ENCODE data around the gene GJA8.
"Not testable (repeated sequence)": the region's sequence is repeated elsewhere in the genome, so short reads cannot be mapped to it uniquely, and the experiment has no call there.

Gene GJA8

DNA sequence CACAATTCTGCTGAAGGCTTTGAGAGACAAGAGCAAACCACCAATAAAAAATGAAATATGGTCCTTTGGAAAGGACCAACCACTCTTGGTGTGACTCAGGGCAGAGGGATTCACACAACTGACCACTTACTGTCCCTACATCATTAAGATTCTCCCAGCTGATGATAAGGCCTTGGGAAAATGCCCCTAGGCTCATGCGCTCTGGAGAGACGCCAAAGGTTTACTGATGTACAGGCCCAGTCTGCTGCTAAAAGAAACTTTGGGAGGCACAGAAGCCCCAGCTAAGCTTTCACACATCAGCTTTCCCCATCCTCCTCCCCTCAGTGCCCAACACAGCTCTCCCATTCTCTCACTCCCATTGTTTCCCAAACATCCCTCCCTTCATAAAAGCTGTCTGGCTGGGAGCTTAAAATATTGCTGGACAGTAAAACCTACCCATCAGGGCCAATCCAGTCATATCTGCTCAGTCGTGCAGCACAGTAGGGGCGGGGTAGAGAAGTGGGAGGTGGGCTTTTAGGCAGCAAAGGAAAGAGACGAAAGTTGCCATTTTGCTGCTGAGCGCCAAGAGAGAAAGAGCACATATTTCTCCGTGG, at the start of gene GJA8:
TSS of gene GJA8 (plus strand) at position 543 of the 593 bp plus-strand sequence. CDS start 5,161 bp downstream, outside the sequence.
- DNase-seq = no peak

DNA sequence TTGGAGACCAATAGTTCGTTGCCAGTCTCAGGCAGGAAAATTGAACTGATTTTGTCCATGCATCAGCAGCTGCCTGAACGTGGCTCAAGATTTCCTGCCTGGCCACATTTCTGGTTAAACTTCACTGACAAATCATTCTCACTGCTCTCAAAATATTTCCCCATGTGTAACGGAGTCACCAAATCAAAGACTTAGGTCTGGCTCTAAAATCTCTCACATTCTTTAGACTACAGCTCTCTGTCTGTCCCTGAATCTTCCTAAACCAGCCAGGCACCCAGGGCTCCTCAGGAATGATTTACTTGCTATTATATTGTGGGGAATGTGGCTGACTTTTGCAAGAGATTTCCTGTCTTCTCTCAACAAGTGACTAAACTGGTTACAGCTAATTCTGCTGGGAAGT, 49.2 kb upstream of the GJA8 start:
- DNase-seq = no peak

DNA sequence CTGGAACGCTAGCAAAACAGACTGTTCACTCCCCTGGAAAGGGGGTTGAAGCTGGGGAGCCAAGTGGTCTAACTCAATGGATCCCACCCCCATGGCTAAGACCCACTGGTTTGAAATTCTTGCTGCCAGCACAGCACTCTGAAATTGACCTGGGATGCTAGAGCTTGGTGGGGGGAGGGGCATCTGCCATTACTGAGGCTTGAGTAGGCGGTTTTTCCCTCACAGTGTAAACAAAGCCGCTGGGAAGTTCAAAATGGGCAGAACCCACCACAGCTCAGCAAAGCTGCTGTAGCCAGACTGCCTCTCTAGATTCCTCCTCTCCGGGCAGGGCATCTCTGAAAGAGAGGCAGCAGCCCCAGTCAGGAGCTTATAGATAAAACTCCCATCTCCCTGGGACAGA, 47.6 kb upstream of the GJA8 start:
- not testable (repeated sequence) for DNase-seq

- DNase-seq = not testable (repeated sequence)
These were observed 46.6 kb upstream of the GJA8 start for GRCh38 chr1:147855996-147856395.

DNA sequence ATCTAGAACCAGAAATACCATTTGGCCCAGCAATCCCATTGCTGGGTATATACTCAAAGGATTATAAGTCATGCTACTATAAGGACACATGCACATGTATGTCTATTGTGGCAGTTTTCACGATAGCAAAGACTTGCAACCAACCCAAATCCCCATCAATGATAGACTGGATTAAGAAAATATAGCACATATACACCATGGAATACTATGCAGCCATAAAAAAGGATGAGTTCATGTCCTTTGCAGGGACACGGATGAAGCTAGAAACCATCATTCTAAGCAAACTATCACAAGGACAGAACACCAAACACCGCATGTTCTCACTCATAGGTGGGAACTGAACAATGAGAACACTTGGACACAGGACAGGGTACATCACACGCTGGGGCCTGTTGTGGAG, 35.4 kb upstream of the GJA8 start:
- DNase-seq = not testable (repeated sequence)

DNA sequence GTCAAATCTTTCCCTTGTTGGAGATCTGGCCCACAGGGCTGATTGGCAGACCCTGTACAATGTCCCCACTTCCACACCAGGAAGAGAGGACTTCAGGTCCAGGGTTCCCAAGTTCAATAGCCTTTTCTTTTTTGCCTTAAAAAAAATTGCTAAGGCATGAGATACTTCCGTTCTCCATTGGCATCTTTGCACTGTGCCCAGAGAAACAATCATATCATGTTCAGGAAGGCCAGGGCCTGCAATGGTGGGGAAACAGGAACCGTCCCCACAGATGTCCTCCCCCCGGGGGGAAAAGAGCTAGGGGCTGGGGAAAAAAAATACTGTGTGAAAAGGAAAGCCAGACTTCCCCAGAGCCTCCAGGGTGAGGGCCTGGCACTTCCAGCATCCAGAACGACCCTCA, 24.6 kb upstream of the GJA8 start:
- no peak for DNase-seq

DNA sequence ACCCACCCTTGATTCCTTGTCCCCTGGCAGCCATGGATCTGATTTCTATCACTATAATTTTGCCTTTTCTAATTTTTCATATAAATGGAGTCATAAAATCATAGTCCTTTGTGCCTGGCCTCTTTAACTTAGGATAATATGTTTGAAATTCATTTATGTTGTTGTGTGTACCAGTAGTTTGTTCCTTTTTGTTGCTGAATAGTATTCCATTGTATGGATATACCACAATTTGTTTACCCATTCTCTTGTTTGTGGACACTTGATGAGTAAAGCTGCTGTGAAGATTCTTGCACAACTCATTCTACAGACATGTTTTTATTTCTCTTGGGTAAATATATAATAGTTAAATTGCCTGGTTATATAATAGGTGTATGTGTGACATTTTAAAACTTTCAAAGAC, 22.7 kb upstream of the GJA8 start:
- no peak for DNase-seq

DNA sequence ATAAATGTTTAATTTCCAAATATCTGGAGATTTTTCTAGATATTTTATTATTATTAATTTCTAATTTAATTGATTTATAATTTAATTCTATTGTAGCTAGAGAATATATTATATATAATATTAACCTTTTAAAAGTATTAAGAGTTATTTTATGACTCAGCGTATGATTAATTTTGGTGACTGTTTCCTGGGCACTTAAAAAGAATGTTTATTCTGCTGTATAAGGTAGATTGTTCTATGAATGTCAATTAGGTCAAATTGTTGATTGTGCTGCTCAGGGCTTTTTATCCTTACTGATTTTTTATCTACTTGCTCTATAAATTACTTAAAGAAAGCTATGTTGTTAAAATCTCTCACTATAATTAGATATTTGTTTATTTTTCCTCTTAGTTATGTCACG, 20.1 kb upstream of the GJA8 start:
- DNase-seq = no peak

DNA sequence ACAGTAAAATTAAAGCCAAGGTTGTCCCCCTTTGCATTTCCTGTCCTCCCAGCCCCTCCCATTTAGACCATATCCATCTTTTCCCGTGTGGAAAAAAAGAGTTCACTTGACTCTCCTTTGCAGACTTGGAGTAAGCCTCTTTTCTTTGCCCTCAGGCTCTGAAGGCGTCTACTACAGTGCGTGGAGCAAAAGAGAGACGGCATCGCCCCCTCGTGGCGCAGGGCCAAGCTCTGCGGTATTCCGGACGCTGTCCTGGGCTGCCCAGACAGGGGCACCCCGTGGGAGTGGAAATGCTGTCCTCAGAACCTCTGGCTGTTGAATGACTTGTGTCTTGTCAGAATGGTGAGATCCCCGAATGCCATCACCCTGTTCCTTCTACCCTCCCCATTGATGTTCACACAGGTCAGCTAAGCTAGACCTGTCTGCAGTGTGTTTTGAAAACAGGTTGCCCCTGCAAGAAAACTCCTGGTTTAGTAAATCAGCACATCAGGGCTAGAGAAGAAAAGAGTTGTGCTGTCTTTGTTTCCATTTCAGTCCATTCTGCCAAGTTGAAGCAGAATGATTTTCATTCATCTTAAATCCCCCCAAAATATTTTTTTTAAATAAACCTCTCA, 12.3 kb upstream of the GJA8 start:
- DNase-seq = peak; percentile 17

DNA sequence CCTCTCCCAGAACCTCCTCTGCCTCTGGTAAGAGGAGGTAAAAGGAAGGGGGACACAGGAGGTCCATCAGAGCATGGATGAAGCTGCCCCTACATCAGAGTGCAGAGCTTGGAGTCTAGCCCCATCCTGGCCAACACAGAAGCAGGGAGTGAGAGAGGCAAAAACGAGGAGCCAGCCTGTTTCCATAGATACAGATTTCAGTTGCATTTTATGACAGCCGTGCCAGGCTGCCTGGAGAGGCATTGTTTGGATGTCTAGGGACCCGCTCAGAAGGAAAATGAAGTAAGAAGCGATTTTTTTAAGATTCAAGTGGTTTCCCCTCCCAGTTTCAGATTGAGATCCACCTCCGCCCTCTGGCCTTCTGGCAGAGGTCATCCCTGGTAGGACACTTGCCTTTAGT, 11.5 kb upstream of the GJA8 start:
- no peak for DNase-seq

DNA sequence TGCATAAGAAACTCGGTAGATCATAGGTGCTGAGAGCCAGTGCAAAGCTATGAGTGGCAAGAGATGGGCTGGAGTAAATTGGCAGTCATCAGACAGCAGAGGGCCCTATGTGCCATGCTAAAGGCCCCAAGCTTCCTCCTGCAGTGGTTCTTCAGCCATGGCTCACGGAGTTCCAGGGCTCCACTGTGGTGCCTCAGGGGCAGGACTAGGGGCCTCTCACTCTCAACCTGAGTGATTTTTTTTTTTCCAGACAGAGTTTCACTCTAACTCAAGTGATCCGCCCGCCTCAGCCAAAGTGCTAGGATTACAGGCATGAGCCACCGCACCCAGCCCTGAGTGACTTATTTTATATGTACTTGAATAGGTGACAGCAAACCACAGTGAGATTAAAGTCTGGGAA, 10.4 kb upstream of the GJA8 start:
- DNase-seq = no peak

DNA sequence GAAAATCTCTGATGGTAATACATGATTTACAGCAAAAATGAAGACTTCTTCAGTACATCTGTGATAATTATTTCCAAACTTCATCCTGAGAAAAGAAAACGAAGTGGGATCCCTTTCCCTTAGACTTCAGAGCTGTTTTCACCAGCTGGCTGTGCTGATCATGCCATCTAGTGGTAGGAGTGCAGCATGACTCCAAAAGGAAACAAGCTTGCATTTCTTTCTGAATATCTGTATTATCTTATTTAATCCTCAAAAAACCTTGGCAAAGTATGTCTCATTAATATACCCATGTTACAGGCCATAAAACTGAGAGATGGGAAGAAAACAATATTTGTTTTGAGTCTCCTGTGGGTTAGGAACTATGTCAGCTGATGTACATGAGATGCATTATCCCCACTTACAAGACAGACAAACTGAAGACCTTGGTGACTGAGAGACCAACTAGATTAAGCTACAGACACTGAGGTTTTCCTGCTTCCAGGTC, 9.8 kb upstream of the GJA8 start:
- peak; percentile 21 for DNase-seq

GRCh38 chr1:147895123-147895522, 7.5 kb upstream of the GJA8 start:
- no peak for DNase-seq

DNA sequence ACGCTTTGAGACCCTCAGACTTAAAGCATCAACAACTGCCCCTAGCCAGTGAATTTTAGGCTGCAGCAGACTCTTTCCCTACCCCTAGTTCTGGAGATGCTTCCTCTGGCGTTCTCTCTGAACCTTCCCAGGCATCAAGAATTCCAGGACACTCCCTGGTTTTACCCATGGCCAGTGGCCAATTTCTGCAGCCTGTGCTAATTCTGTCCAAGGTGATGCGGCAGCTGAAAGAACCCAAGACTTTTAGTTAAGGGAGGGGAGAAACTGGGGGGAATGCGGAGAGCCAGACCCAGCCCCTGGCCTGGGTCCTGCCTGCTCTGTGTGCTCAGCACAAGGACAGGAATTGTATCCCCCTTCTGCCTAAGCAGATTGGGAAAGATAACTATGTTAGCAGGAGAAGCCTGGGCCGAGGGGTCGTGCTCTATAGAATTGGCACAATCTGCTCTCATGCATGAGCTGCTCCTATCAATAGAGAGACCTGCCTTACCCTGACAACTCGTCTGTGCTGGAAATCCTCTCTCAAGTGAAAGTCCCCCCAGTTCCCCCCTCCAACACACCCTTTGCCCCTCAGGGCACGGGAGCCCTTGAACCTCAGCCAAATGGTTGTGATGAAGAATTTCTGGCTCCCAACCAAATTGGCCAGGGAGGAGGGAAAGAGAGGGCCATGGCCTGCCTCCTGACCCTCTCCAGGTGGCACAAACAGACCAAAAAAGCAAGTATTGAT, 5.4 kb upstream of the GJA8 start:
- DNase-seq = no peak

DNA sequence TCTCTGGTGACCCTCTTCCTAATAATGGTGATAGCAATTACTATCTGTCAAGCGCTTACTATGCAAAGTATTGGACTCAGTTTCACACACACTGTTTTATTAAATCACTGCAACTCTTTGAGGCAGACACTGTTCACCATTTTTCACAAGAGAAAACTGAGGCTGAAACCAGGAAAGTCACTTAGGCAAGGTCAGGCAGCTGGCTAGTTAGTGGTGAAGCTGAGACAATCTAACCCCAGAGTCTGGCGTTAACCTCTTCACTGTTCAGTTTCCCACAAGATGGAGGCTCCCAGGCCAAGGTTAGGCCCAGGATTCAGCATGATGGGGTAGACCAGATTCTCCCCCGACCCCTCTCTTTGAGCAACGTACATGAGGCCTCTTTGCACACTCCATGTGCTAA, 4.8 kb upstream of the GJA8 start:
- DNase-seq = no peak

- no peak for DNase-seq
These were observed 2.1 kb downstream of the GJA8 start for GRCh38 chr1:147904726-147905125.

GRCh38 chr1:147907786-147908509, 5.4 kb downstream of the GJA8 start:
- no peak for DNase-seq

- DNase-seq = no peak
These were observed 10.0 kb downstream of the GJA8 start for GRCh38 chr1:147912553-147912952.

- no peak for DNase-seq
These were observed 10.9 kb downstream of the GJA8 start for GRCh38 chr1:147913362-147913942.

GRCh38 chr1:147919896-147920295, 17.3 kb downstream of the GJA8 start:
- DNase-seq = no peak

GRCh38 chr1:147924813-147925212, 22.2 kb downstream of the GJA8 start:
- DNase-seq = no peak

DNA sequence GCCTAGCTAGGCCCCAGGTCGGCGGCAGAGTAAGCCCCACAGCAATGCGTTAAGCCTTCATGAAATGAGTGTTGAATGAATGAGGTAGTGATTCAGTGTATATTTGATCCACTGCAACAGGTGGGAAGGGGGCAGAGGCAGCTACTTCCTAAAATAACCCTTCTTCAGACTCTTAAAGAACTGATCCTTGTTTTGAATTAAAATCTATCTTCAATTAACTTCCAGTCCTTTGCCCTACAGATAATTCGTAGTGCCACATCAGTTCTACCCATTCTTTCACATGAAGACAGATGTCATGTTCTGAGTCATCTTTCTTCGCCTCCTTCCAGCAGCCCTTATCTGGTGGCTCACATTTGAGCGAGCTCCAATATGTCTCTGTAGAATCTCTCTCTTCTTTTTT, 24.6 kb downstream of the GJA8 start:
- not testable (repeated sequence) for DNase-seq

DNA sequence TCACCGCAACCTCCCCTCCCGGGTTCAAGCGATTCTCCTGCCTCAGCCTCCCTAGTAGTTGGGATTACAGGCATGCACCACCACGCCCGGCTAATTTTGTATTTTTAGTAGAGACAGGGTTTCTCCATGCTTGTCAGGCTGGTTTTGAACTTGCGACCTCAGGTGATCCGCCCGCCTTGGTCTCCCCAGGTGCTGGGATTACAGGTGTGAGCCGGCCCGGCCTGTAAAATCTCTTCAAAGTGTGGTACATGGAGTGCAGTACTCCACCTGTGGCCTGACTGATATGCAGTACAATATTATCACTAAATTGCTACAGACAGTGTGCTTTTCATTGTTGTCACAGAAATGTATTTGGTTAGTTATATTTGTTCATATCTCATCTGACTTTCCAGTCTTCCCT, 25.1 kb downstream of the GJA8 start:
- DNase-seq = not testable (repeated sequence)

All from NCI-H2107 (cell line).